Measurements from ENCODE around the gene ZBTB7A.

Gene ZBTB7A

GRCh38 chr19:4015705-4016402 lies 50.8 kb downstream of the ZBTB7A start:
- Histone ChIP-seq H3K4me2 (no peak overlapping the region), H3K4me3 (IDR thresholded peaks at IDR 0.05; ENCODE audit: insufficient read depth, low read depth, low read length) (no peak overlapping the region), H3K27ac (no peak overlapping the region), H3K27me3 (ENCODE audit: insufficient read depth, low read depth) (no peaks in the 10 kb centered on the region), H2AFZ (ENCODE audit: low read depth) (no peak overlapping the region), H3K36me3 (ENCODE audit: insufficient read depth) (no peaks in the 10 kb centered on the region), H4K20me1 (ENCODE audit: insufficient read depth) (no peaks in the 10 kb centered on the region), H3K79me2 (ENCODE audit: insufficient read depth, low read depth) (peaks cover 4% of the 10 kb centered on the region; the same call in 1 of the 2 replicates), H3K9ac (no peak overlapping the region), H3K4me1 (ENCODE audit: low read depth, poor library complexity, severe bottlenecking) (no peaks in the 10 kb centered on the region)
- TF ChIP-seq CTCF (conservative IDR thresholded peaks at IDR 0.05; ENCODE audit: low read depth, low read length) = no peak

GRCh38 chr19:4014541-4015491 lies 51.9 kb downstream of the ZBTB7A start:
- 0 out of 2 replicates have a peak, but pooled peaks cover 10% of the 10 kb centered on the region for H3K79me2 ChIP-seq (ENCODE audit: insufficient read depth, low read depth)
- no peaks in the 10 kb centered on the region for H4K20me1 ChIP-seq (ENCODE audit: insufficient read depth)
- TF ChIP-seq CTCF (conservative IDR thresholded peaks at IDR 0.05; ENCODE audit: low read depth, low read length) = no peak
- no peak overlapping the region for H3K27ac ChIP-seq
- H3K4me2 ChIP-seq = no peak overlapping the region
- H3K4me1 ChIP-seq (ENCODE audit: low read depth, poor library complexity, severe bottlenecking) = no peaks in the 10 kb centered on the region
- H3K27me3 ChIP-seq (ENCODE audit: insufficient read depth, low read depth) = no peaks in the 10 kb centered on the region
- H3K9ac ChIP-seq = no peak overlapping the region
- no peaks in the 10 kb centered on the region for H3K36me3 ChIP-seq (ENCODE audit: insufficient read depth)
- no peak overlapping the region for H2AFZ ChIP-seq (ENCODE audit: low read depth)
- H3K4me3 ChIP-seq (IDR thresholded peaks at IDR 0.05; ENCODE audit: insufficient read depth, low read depth, low read length) = no peak overlapping the region

- no peak for TF ChIP-seq CTCF (conservative IDR thresholded peaks at IDR 0.05; ENCODE audit: low read depth, low read length)
- no peak overlapping the region for H3K27ac ChIP-seq
- H3K9ac ChIP-seq = no peak overlapping the region
- H3K4me2 ChIP-seq = no peak overlapping the region
- peaks cover 6% of the 10 kb centered on the region for H3K4me1 ChIP-seq (ENCODE audit: low read depth, poor library complexity, severe bottlenecking)
- peaks cover 18% of the 10 kb centered on the region; the same call in 1 of the 2 replicates for H3K79me2 ChIP-seq (ENCODE audit: insufficient read depth, low read depth)
- no peaks in the 10 kb centered on the region for H4K20me1 ChIP-seq (ENCODE audit: insufficient read depth)
- no peaks in the 10 kb centered on the region for H3K36me3 ChIP-seq (ENCODE audit: insufficient read depth)
- H3K27me3 ChIP-seq (ENCODE audit: insufficient read depth, low read depth) = no peaks in the 10 kb centered on the region
- H2AFZ ChIP-seq (ENCODE audit: low read depth) = no peak overlapping the region
- H3K4me3 ChIP-seq (IDR thresholded peaks at IDR 0.05; ENCODE audit: insufficient read depth, low read depth, low read length) = no peak overlapping the region
Measured at GRCh38 chr19:4013886-4014540, 52.7 kb downstream of the ZBTB7A start.

GRCh38 chr19:4012975-4013634 lies 53.6 kb downstream of the ZBTB7A start:
- Histone ChIP-seq H3K9ac (no peak overlapping the region), H3K4me2 (no peak overlapping the region), H3K4me1 (ENCODE audit: low read depth, poor library complexity, severe bottlenecking) (peaks cover 12% of the 10 kb centered on the region), H3K27me3 (ENCODE audit: insufficient read depth, low read depth) (no peaks in the 10 kb centered on the region), H3K27ac (no peak overlapping the region), H3K36me3 (ENCODE audit: insufficient read depth) (no peaks in the 10 kb centered on the region), H4K20me1 (ENCODE audit: insufficient read depth) (no peaks in the 10 kb centered on the region), H2AFZ (ENCODE audit: low read depth) (no peak overlapping the region), H3K4me3 (IDR thresholded peaks at IDR 0.05; ENCODE audit: insufficient read depth, low read depth, low read length) (no peak overlapping the region), H3K79me2 (ENCODE audit: insufficient read depth, low read depth) (peaks cover 25% of the 10 kb centered on the region; the same call in 1 of the 2 replicates)
- no peak for TF ChIP-seq CTCF (conservative IDR thresholded peaks at IDR 0.05; ENCODE audit: low read depth, low read length)

Measured in KMS-11 (cell line).